GM21825 (cell line): ENCODE measurements around the gene TGM2.

Experiments used
- ATAC-seq: cut with Tn5 transposase; IDR thresholded peaks from one replicate; pipeline ENCODE4 v1.9.1; 2021; ENCODE audit warnings: mild to moderate bottlenecking, moderate library complexity; ENCODE audit not compliant: unreplicated experiment

TGM2 gene

GRCh38 chr20:38134427-38135270, 30.4 kb downstream of the TGM2 start:
- ATAC-seq = no peak

- ATAC-seq = no peak
Observed at GRCh38 chr20:38133680-38134426, 31.2 kb downstream of the TGM2 start.

- ATAC-seq = no peak
Observed at GRCh38 chr20:38132910-38133501, 32.1 kb downstream of the TGM2 start.

GRCh38 chr20:38132156-38132909, 32.7 kb downstream of the TGM2 start:
- no peak for ATAC-seq

GRCh38 chr20:38131588-38132121, 33.4 kb downstream of the TGM2 start:
- no peak for ATAC-seq

- ATAC-seq = no peak
Observed at GRCh38 chr20:38130687-38131587, 34.1 kb downstream of the TGM2 start.

GRCh38 chr20:38129893-38130609, 35.0 kb downstream of the TGM2 start:
- no peak for ATAC-seq

- ATAC-seq = no peak
Observed at GRCh38 chr20:38129248-38129865, 35.7 kb downstream of the TGM2 start.

GRCh38 chr20:38128691-38129090, 36.4 kb downstream of the TGM2 start:
- ATAC-seq = no peak

- no peak for ATAC-seq
Observed at GRCh38 chr20:38127920-38128528, 37.0 kb downstream of the TGM2 start.

- no peak for ATAC-seq
Observed at GRCh38 chr20:38126932-38127621, 38.0 kb downstream of the TGM2 start.

- ATAC-seq = no peak
Observed at GRCh38 chr20:38126146-38126921, 38.7 kb downstream of the TGM2 start.

GRCh38 chr20:38125157-38126056, 39.7 kb downstream of the TGM2 start:
- no peak for ATAC-seq

GRCh38 chr20:38123021-38123587, 42.0 kb downstream of the TGM2 start:
- ATAC-seq = no peak

GRCh38 chr20:38121741-38122140, 43.3 kb downstream of the TGM2 start:
- no peak for ATAC-seq

GRCh38 chr20:38120625-38120988, 44.5 kb downstream of the TGM2 start:
- no peak for ATAC-seq
